ENCODE measurements around the gene CCR5.

The CCR5 gene

DNA sequence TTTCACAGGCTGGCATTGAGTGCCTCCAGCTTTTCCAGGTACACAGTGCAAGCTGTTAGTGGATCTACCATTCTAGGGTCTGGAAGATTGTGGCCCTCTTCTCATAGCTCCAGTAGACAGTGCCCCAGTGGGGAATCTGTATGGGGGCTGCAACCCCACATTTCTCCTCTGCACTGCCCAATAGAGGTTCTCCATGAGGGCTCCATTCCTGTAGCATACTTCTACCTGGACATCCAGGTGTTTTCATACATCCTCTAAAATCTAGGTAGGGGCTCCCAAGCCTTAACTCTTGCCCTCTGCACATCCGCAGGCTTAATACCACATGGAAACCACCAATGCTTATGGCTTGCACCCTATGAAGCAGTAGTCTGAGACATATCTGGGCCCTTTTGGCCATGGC, 31.9 kb upstream of the CCR5 start:
- no peak overlapping the region for H3K9ac ChIP-seq (ENCODE audit: low read depth, low read length, poor library complexity)
- WGBS, 2 donors (ENCODE audit: extremely low coverage in 2 of 2, insufficient read length in 2 of 2, insufficient replicate concordance in 1 of 2), result no CpG with 5 or more reads among the region's 1 CpG
- DNase-seq (ENCODE audit: low spot score), result no peak
- H3K36me3 ChIP-seq (replicated peaks in 1 of 2; ENCODE audit: control insufficient read depth in 2 of 2, insufficient read depth in 2 of 2, low read length in 2 of 2), result no peaks in the 10 kb centered on the region
- H3K4me1 ChIP-seq (ENCODE audit: control insufficient read depth in 2 of 2, insufficient read depth in 1 of 2, low read depth in 1 of 2, low read length in 2 of 2), result no peaks in the 10 kb centered on the region
- H2BK5ac ChIP-seq (ENCODE audit: low read length), result no peak overlapping the region
- no peak overlapping the region for H3K18ac ChIP-seq (ENCODE audit: low read length)
- H4K91ac ChIP-seq (ENCODE audit: low read depth, low read length, poor library complexity), result no peak overlapping the region
- no peak overlapping the region for H3K4ac ChIP-seq (ENCODE audit: low read length)
- no peak overlapping the region for H2AK5ac ChIP-seq (ENCODE audit: low read depth, low read length)
- no peak overlapping the region for H2AFZ ChIP-seq (ENCODE audit: low read length)
- H4K8ac ChIP-seq (ENCODE audit: low read depth, low read length), result no peak overlapping the region
- no peak overlapping the region for H3K4me3 ChIP-seq (ENCODE audit: low read length in 2 of 2)
- no peak overlapping the region for H3K14ac ChIP-seq (ENCODE audit: low read length)
- no peaks in the 10 kb centered on the region for H3K27me3 ChIP-seq (ENCODE audit: control insufficient read depth in 3 of 3, insufficient read depth in 3 of 3, low read depth in 1 of 3, low read length in 3 of 3)
- H2BK15ac ChIP-seq (ENCODE audit: low read length), result no peak overlapping the region
- H3K4me2 ChIP-seq (ENCODE audit: insufficient read depth, low read length, poor library complexity, severe bottlenecking), result no peak overlapping the region
- H3K79me1 ChIP-seq (ENCODE audit: low read depth, low read length), result no peaks in the 10 kb centered on the region
- no peak overlapping the region for H3K23ac ChIP-seq (ENCODE audit: low read depth, low read length, poor library complexity)
- no peak overlapping the region for H2BK120ac ChIP-seq (ENCODE audit: low read depth, low read length)
- H3K9me3 ChIP-seq (replicated peaks in 1 of 2; ENCODE audit: control insufficient read depth in 2 of 2, insufficient read depth in 1 of 2, low read depth in 1 of 2, low read length in 2 of 2), result peaks cover 0 to 3% of the 10 kb centered on the region in 2 donors
- no peak overlapping the region for H2BK12ac ChIP-seq (ENCODE audit: low read length)
- no peak overlapping the region for H3K27ac ChIP-seq (replicated peaks; ENCODE audit: low read length)

- H3K27me3 ChIP-seq (ENCODE audit: control insufficient read depth in 3 of 3, insufficient read depth in 3 of 3, low read depth in 1 of 3, low read length in 3 of 3), result no peaks in the 10 kb centered on the region
- no peaks in the 10 kb centered on the region for H3K9me3 ChIP-seq (replicated peaks in 1 of 2; ENCODE audit: control insufficient read depth in 2 of 2, insufficient read depth in 1 of 2, low read depth in 1 of 2, low read length in 2 of 2)
- H2BK5ac ChIP-seq (ENCODE audit: low read length), result no peak overlapping the region
- no peak overlapping the region for H3K4me2 ChIP-seq (ENCODE audit: insufficient read depth, low read length, poor library complexity, severe bottlenecking)
- no peak overlapping the region for H4K8ac ChIP-seq (ENCODE audit: low read depth, low read length)
- no peak overlapping the region for H3K4me3 ChIP-seq (ENCODE audit: low read length in 2 of 2)
- H3K79me1 ChIP-seq (ENCODE audit: low read depth, low read length), result no peaks in the 10 kb centered on the region
- no peak overlapping the region for H2BK120ac ChIP-seq (ENCODE audit: low read depth, low read length)
- H3K27ac ChIP-seq (replicated peaks; ENCODE audit: low read length), result no peak overlapping the region
- H2AK5ac ChIP-seq (ENCODE audit: low read depth, low read length), result no peak overlapping the region
- no peak overlapping the region for H3K4ac ChIP-seq (ENCODE audit: low read length)
- no peak overlapping the region for H2BK15ac ChIP-seq (ENCODE audit: low read length)
- DNase-seq (ENCODE audit: low spot score), result no peak
- no peak overlapping the region for H4K91ac ChIP-seq (ENCODE audit: low read depth, low read length, poor library complexity)
- no CpG with 5 or more reads among the region's 4 CpGs for WGBS, 2 donors (ENCODE audit: extremely low coverage in 2 of 2, insufficient read length in 2 of 2, insufficient replicate concordance in 1 of 2)
- no peak overlapping the region for H3K9ac ChIP-seq (ENCODE audit: low read depth, low read length, poor library complexity)
- no peak overlapping the region for H2BK12ac ChIP-seq (ENCODE audit: low read length)
- H3K18ac ChIP-seq (ENCODE audit: low read length), result no peak overlapping the region
- H3K36me3 ChIP-seq (replicated peaks in 1 of 2; ENCODE audit: control insufficient read depth in 2 of 2, insufficient read depth in 2 of 2, low read length in 2 of 2), result no peaks in the 10 kb centered on the region
- no peak overlapping the region for H2AFZ ChIP-seq (ENCODE audit: low read length)
- H3K23ac ChIP-seq (ENCODE audit: low read depth, low read length, poor library complexity), result no peak overlapping the region
- H3K4me1 ChIP-seq (ENCODE audit: control insufficient read depth in 2 of 2, insufficient read depth in 1 of 2, low read depth in 1 of 2, low read length in 2 of 2), result no peaks in the 10 kb centered on the region
- H3K14ac ChIP-seq (ENCODE audit: low read length), result no peak overlapping the region
Measured at GRCh38 chr3:46344476-46344875, 26.3 kb upstream of the CCR5 start.

- H2BK15ac ChIP-seq (ENCODE audit: low read length), result no peak overlapping the region
- H2BK5ac ChIP-seq (ENCODE audit: low read length), result no peak overlapping the region
- no peak overlapping the region for H3K23ac ChIP-seq (ENCODE audit: low read depth, low read length, poor library complexity)
- H3K27me3 ChIP-seq (ENCODE audit: control insufficient read depth in 3 of 3, insufficient read depth in 3 of 3, low read depth in 1 of 3, low read length in 3 of 3), result no peaks in the 10 kb centered on the region
- no CpG with 5 or more reads among the region's 3 CpGs for WGBS, 2 donors (ENCODE audit: extremely low coverage in 2 of 2, insufficient read length in 2 of 2, insufficient replicate concordance in 1 of 2)
- H3K18ac ChIP-seq (ENCODE audit: low read length), result no peak overlapping the region
- H2BK12ac ChIP-seq (ENCODE audit: low read length), result no peak overlapping the region
- no peak overlapping the region for H2BK120ac ChIP-seq (ENCODE audit: low read depth, low read length)
- H3K4me3 ChIP-seq (ENCODE audit: low read length in 2 of 2), result no peak overlapping the region
- DNase-seq (ENCODE audit: low spot score), result no peak
- H4K91ac ChIP-seq (ENCODE audit: low read depth, low read length, poor library complexity), result no peak overlapping the region
- no peak overlapping the region for H2AK5ac ChIP-seq (ENCODE audit: low read depth, low read length)
- H2AFZ ChIP-seq (ENCODE audit: low read length), result no peak overlapping the region
- no peak overlapping the region for H4K8ac ChIP-seq (ENCODE audit: low read depth, low read length)
- H3K79me1 ChIP-seq (ENCODE audit: low read depth, low read length), result no peaks in the 10 kb centered on the region
- H3K9ac ChIP-seq (ENCODE audit: low read depth, low read length, poor library complexity), result no peak overlapping the region
- no peaks in the 10 kb centered on the region for H3K9me3 ChIP-seq (replicated peaks in 1 of 2; ENCODE audit: control insufficient read depth in 2 of 2, insufficient read depth in 1 of 2, low read depth in 1 of 2, low read length in 2 of 2)
- no peak overlapping the region for H3K27ac ChIP-seq (replicated peaks; ENCODE audit: low read length)
- H3K4me1 ChIP-seq (ENCODE audit: control insufficient read depth in 2 of 2, insufficient read depth in 1 of 2, low read depth in 1 of 2, low read length in 2 of 2), result no peaks in the 10 kb centered on the region
- H3K14ac ChIP-seq (ENCODE audit: low read length), result no peak overlapping the region
- no peaks in the 10 kb centered on the region for H3K36me3 ChIP-seq (replicated peaks in 1 of 2; ENCODE audit: control insufficient read depth in 2 of 2, insufficient read depth in 2 of 2, low read length in 2 of 2)
- no peak overlapping the region for H3K4ac ChIP-seq (ENCODE audit: low read length)
- no peak overlapping the region for H3K4me2 ChIP-seq (ENCODE audit: insufficient read depth, low read length, poor library complexity, severe bottlenecking)
Measured at GRCh38 chr3:46348823-46349482, 21.8 kb upstream of the CCR5 start.

- H3K9me3 ChIP-seq (replicated peaks in 1 of 2; ENCODE audit: control insufficient read depth in 2 of 2, insufficient read depth in 1 of 2, low read depth in 1 of 2, low read length in 2 of 2), result no peaks in the 10 kb centered on the region
- H2AK5ac ChIP-seq (ENCODE audit: low read depth, low read length), result no peak overlapping the region
- no peak overlapping the region for H3K18ac ChIP-seq (ENCODE audit: low read length)
- no peak overlapping the region for H4K8ac ChIP-seq (ENCODE audit: low read depth, low read length)
- H3K4me2 ChIP-seq (ENCODE audit: insufficient read depth, low read length, poor library complexity, severe bottlenecking), result no peak overlapping the region
- H3K14ac ChIP-seq (ENCODE audit: low read length), result no peak overlapping the region
- H2AFZ ChIP-seq (ENCODE audit: low read length), result no peak overlapping the region
- H3K9ac ChIP-seq (ENCODE audit: low read depth, low read length, poor library complexity), result no peak overlapping the region
- H3K36me3 ChIP-seq (replicated peaks in 1 of 2; ENCODE audit: control insufficient read depth in 2 of 2, insufficient read depth in 2 of 2, low read length in 2 of 2), result no peaks in the 10 kb centered on the region
- H3K4ac ChIP-seq (ENCODE audit: low read length), result no peak overlapping the region
- H3K27me3 ChIP-seq (ENCODE audit: control insufficient read depth in 3 of 3, insufficient read depth in 3 of 3, low read depth in 1 of 3, low read length in 3 of 3), result no peaks in the 10 kb centered on the region
- no peak for DNase-seq (ENCODE audit: low spot score)
- H3K27ac ChIP-seq (replicated peaks; ENCODE audit: low read length), result no peak overlapping the region
- no CpG with 5 or more reads among the region's 2 CpGs for WGBS, 2 donors (ENCODE audit: extremely low coverage in 2 of 2, insufficient read length in 2 of 2, insufficient replicate concordance in 1 of 2)
- no peak overlapping the region for H4K91ac ChIP-seq (ENCODE audit: low read depth, low read length, poor library complexity)
- H3K4me1 ChIP-seq (ENCODE audit: control insufficient read depth in 2 of 2, insufficient read depth in 1 of 2, low read depth in 1 of 2, low read length in 2 of 2), result no peaks in the 10 kb centered on the region
- no peak overlapping the region for H2BK120ac ChIP-seq (ENCODE audit: low read depth, low read length)
- no peak overlapping the region for H2BK15ac ChIP-seq (ENCODE audit: low read length)
- H3K23ac ChIP-seq (ENCODE audit: low read depth, low read length, poor library complexity), result no peak overlapping the region
- H3K4me3 ChIP-seq (ENCODE audit: low read length in 2 of 2), result no peak overlapping the region
- H2BK5ac ChIP-seq (ENCODE audit: low read length), result no peak overlapping the region
- H3K79me1 ChIP-seq (ENCODE audit: low read depth, low read length), result no peaks in the 10 kb centered on the region
- no peak overlapping the region for H2BK12ac ChIP-seq (ENCODE audit: low read length)
Measured at GRCh38 chr3:46349484-46350261, 21.1 kb upstream of the CCR5 start.

All from neuronal stem cell (in vitro differentiated cells).